ENCODE measurements around the gene PDGFB. TPM values are rescaled to one million over a fixed set of nuclear protein-coding genes. Genes with fewer than 3 reads are reported as not detected.

The PDGFB gene
- total and polyA plus RNA-seq, 8 donors, result 16.0 to 28.2 (median 23.3) TPM

DNA sequence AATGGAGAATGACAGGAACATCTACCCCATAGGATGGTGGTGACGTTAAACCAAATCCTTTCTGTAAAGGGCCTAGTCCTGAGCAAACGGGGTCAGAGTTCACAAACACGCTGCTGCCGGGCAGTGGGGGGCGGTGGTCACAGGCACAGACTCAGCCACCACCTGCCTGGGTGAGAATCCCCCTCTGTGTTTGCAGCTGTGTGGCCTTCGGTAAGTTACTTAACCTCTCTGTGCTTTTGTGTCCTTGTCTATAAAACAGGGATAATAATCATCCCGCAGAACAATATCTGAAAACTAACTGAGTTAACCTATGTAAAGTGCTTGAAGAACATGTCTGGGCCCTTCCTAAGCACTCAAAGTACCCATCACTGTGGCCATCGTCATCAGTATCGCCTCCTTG lies 26.0 kb upstream of the PDGFB start:
- Histone ChIP-seq H3K27me3 (no peaks in the 10 kb centered on the region), H3K4me1 (peaks cover 0 to 8% of the 10 kb centered on the region in 2 donors), H3K9me3 (no peaks in the 10 kb centered on the region), H3K36me3 (no peaks in the 10 kb centered on the region), H3K27ac (no peak overlapping the region), H3K4me3 (no peak overlapping the region)
- ATAC-seq (no peak), DNase-seq (no peak)
- intact Hi-C loops (cut with DNase I), result no loop called here
- TF ChIP-seq, protein P1, sequence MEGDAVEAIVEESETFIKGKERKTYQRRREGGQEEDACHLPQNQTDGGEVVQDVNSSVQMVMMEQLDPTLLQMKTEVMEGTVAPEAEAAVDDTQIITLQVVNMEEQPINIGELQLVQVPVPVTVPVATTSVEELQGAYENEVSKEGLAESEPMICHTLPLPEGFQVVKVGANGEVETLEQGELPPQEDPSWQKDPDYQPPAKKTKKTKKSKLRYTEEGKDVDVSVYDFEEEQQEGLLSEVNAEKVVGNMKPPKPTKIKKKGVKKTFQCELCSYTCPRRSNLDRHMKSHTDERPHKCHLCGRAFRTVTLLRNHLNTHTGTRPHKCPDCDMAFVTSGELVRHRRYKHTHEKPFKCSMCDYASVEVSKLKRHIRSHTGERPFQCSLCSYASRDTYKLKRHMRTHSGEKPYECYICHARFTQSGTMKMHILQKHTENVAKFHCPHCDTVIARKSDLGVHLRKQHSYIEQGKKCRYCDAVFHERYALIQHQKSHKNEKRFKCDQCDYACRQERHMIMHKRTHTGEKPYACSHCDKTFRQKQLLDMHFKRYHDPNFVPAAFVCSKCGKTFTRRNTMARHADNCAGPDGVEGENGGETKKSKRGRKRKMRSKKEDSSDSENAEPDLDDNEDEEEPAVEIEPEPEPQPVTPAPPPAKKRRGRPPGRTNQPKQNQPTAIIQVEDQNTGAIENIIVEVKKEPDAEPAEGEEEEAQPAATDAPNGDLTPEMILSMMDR (IDR thresholded peaks at IDR 0.05), result no peak

DNA sequence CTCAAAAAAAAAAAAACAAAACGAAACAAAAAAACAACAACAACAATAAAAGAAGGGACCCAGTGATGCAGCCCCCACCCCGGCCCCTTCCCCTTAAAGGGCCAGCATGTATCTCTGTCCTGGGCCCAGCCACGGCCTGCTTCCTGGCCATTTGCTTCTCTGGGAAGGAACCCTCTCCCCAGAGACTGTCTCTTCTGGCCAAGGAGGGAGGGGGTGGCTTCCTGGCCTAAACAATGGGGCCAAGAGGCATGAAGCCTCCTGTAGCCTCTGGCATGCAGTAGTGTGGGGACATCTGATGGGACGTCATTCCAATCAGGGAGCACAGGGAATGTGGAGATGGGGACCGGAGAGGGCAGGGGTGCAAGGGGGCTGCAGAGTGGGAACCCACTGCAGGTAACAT lies 25.5 kb upstream of the PDGFB start:
- no peak overlapping the region for H3K4me3 ChIP-seq
- intact Hi-C loops (cut with DNase I), result no loop called here
- TF ChIP-seq, protein P1 (IDR thresholded peaks at IDR 0.05), result no peak
- DNase-seq (peak in 1 of 4 donors; percentile 47), ATAC-seq (no peak)
- no peaks in the 10 kb centered on the region for H3K36me3 ChIP-seq
- H3K27ac ChIP-seq, result no peak overlapping the region
- no peaks in the 10 kb centered on the region for H3K27me3 ChIP-seq
- peaks cover 0 to 8% of the 10 kb centered on the region in 2 donors for H3K4me1 ChIP-seq
- H3K9me3 ChIP-seq, result no peaks in the 10 kb centered on the region

DNA sequence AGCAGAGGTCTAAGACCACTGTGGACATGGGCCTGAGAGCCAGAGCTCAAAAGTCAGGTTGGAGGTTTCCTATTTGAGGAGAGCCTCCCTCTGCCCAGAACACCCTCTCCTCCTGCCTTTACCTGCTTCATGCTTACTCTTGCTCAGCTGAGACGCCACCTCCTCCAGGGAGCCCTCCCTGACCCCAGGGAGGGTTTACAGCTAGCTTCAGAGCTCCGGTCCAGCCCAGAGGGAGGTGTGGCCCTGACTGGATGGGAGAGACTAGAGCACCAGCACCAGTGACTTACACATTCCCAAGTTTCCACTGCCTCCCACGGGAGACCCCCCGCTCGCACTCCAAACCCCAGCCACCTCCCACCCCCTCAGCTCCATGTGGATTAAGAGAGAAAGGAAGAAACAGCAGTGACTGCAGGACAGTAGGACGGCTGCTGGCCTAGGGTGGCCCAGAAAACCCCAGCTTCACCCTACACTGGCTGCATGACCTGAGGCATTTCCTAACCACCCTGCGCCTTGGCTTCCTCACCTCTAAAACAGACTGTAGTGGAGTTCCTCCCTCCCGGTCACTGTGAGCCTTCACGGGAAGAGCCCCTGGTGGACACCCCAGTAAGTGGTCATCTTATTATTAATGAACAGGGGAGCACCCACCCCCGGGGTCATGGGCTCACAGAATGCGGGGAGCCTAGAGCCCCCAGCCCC lies 24.5 kb upstream of the PDGFB start:
- no peak overlapping the region for H3K27ac ChIP-seq
- TF ChIP-seq, protein P1 (IDR thresholded peaks at IDR 0.05), result no peak
- H3K4me1 ChIP-seq, result peaks cover 0 to 13% of the 10 kb centered on the region in 2 donors
- H3K36me3 ChIP-seq, result no peaks in the 10 kb centered on the region
- DNase-seq (no peak), ATAC-seq (no peak)
- H3K27me3 ChIP-seq, result no peaks in the 10 kb centered on the region
- no peaks in the 10 kb centered on the region for H3K9me3 ChIP-seq
- no peak overlapping the region for H3K4me3 ChIP-seq
- intact Hi-C loops (cut with DNase I), result no loop called here

DNA sequence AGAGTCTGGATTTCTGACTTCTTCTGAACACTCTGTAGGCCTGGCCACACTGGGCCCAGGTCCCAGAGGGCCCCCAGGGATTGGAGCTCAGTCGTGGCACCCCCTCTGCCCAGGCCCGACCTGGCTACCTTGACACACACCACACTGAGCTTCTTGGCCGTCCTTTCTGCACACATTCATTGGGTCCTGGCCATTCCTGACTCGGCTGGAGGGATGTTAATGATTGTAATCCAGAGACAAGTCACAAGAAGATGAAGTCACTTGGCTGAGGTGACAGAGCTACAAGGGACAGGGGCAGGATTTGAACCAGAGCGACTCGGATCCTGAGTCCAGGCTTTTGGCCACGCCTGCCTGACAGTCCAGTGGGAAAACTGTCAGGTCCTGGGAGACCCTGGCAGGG lies 23.9 kb upstream of the PDGFB start:
- H3K4me1 ChIP-seq, result peaks cover 0 to 13% of the 10 kb centered on the region in 2 donors
- intact Hi-C loops (cut with DNase I), result no loop called here
- H3K4me3 ChIP-seq, result no peak overlapping the region
- TF ChIP-seq, protein P1 (IDR thresholded peaks at IDR 0.05), result no peak
- ATAC-seq (no peak), DNase-seq (no peak)
- no peaks in the 10 kb centered on the region for H3K27me3 ChIP-seq
- no peaks in the 10 kb centered on the region for H3K36me3 ChIP-seq
- H3K27ac ChIP-seq, result no peak overlapping the region
- H3K9me3 ChIP-seq, result no peaks in the 10 kb centered on the region

DNA sequence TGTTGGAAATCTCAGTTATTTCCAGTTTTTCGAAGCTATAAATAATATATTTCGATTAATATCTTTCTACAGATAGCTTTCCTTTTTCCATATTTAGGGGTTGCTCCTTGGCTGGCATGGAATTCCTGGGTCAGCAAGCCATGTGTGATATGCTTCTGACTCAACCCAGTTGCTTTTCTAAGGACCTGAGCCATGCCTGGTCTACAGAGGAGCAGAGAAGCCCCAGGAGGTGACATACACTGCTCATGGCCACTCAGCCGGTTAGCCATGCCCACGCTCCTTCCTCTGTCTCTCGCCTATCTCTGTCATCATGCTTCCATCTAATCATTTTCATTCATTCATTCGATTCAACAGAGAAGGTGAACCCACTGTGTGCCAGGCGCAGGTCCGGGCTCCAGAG lies 23.2 kb upstream of the PDGFB start:
- TF ChIP-seq, protein P1 (IDR thresholded peaks at IDR 0.05), result no peak
- intact Hi-C loops (cut with DNase I), result no loop called here

More for the DNA sequence above, 23.2 kb upstream of the PDGFB start:
- Histone ChIP-seq H3K4me1 (peaks cover 0 to 13% of the 10 kb centered on the region in 2 donors), H3K27ac (no peak overlapping the region), H3K27me3 (no peaks in the 10 kb centered on the region), H3K36me3 (no peaks in the 10 kb centered on the region), H3K4me3 (no peak overlapping the region), H3K9me3 (no peaks in the 10 kb centered on the region)
- ATAC-seq (no peak), DNase-seq (no peak)
